K562 (cell line): ENCODE data around the gene PABPC3. TPM values are rescaled to one million over a fixed set of nuclear protein-coding genes. Genes with fewer than 3 reads are reported as not detected.

ENCODE experiments used
- ATAC-seq: fragments of 200-7000 bp; cut with Tn5 transposase; 3 replicates; pipeline ENCODE4 v1.9.1; 2020; ENCODE audit warnings: moderate library complexity
- BruUV-seq: library from RNA; stranded (reverse); fragments of 400-500 nt; replicated peaks from 2 replicates; lab custom pipeline; 2021; lab: Mats Ljungman, UMichigan
- CTCF ChIA-PET: fragments of 300-600 bp; formaldehyde crosslinking; extraction: SDS; loops from one replicate; lab custom pipeline; 2021; ENCODE audit warnings: low intra/inter-chr PET ratio; lab: Yijun Ruan, JAX
- POLR2A ChIA-PET: fragments of 300-600, 350-650 bp; sonication (Branson Sonifier 250); formaldehyde crosslinking; extraction: SDS; loops from one replicate; lab custom pipeline; 2021; ENCODE audit warnings: antibody characterized with exemption, inconsistent platforms; lab: Yijun Ruan, JAX
- DNase-seq, 4 experiments: peaks; one replicate each; pipeline versions ENCODE4 v3.0.0 to v3.0.0-alpha.2; 2011 to 2018; ENCODE audit warnings: low spot score in 3 of 4, mixed read lengths in 3 of 4; ENCODE audit errors: extremely low read depth in 1 of 4
- FAIRE-seq: peaks from 2 replicates; lab custom pipeline; 2011; peaks lifted over from hg19 to GRCh38; lab: Jason Lieb, UNC
- H2AFZ ChIP-seq: 2 replicates; pipeline ENCODE4 v1.6.0; 2011; ENCODE audit warnings: low read depth, low read length, control low read depth, inconsistent platforms
- H3K27ac ChIP-seq: fragments of 200-600 bp; 3 replicates; pipeline ENCODE4 v1.8.0; 2011; ENCODE audit warnings: low read depth, mild to moderate bottlenecking, control low read depth, inconsistent platforms, low read length, moderate library complexity, mixed read lengths; ENCODE audit errors: extremely low read depth
- H3K27me3 ChIP-seq, 2 experiments: fragments of 300-600 bp in 1 of 2; 2 replicates in 1 of 2; 3 replicates in 1 of 2; pipeline versions ENCODE4 v1.6.0 to v1.8.0; 2011; ENCODE audit warnings: inconsistent platforms in 2 of 2, low read length in 2 of 2, mild to moderate bottlenecking in 1 of 2, mixed read lengths in 1 of 2, moderate library complexity in 1 of 2; ENCODE audit not compliant: control insufficient read depth in 2 of 2, insufficient read depth in 2 of 2
- H3K36me3 ChIP-seq: fragments of 300-600 bp; 3 replicates; pipeline ENCODE4 v1.8.0; 2011; ENCODE audit warnings: mild to moderate bottlenecking, low read length, inconsistent platforms; ENCODE audit not compliant: control insufficient read depth, insufficient read depth
- H3K4me1 ChIP-seq, 2 experiments: fragments of 200-600 bp in 1 of 2; replicated peaks in 1 of 2; 2 replicates in 1 of 2; 3 replicates in 1 of 2; pipeline versions ENCODE4 v1.5.1 to v1.8.0; 2011; ENCODE audit warnings: inconsistent platforms in 2 of 2, low read length in 2 of 2, mild to moderate bottlenecking in 1 of 2, mixed read lengths in 1 of 2, moderate library complexity in 1 of 2; ENCODE audit not compliant: control insufficient read depth in 2 of 2, insufficient read depth in 2 of 2
- H3K4me2 ChIP-seq: 2 replicates; pipeline ENCODE4 v1.6.1; 2011; ENCODE audit warnings: low read length, control low read depth, inconsistent platforms, mixed read lengths; ENCODE audit not compliant: insufficient read depth
- H3K4me3 ChIP-seq: fragments of 200-600 bp; sonication (generic), shearing (Covaris generic); 2 replicates; pipeline ENCODE4 v1.5.1; 2016; ENCODE audit warnings: control low read depth, inconsistent platforms
- H3K79me2 ChIP-seq: fragments of 200-600 bp; 3 replicates; pipeline ENCODE4 v1.8.0; 2011; ENCODE audit warnings: low read length, inconsistent platforms; ENCODE audit not compliant: control insufficient read depth, insufficient read depth
- H3K9ac ChIP-seq, 2 experiments: 2 replicates each; pipeline versions ENCODE4 v1.6.0 to v1.6.1; 2011; ENCODE audit warnings: low read depth in 2 of 2, low read length in 2 of 2, control low read depth in 1 of 2, inconsistent platforms in 1 of 2, mild to moderate bottlenecking in 1 of 2, mixed read lengths in 1 of 2; ENCODE audit not compliant: insufficient read depth in 1 of 2
- H3K9me1 ChIP-seq: one replicate; pipeline ENCODE4 v1.6.0; 2011; ENCODE audit warnings: inconsistent platforms, mild to moderate bottlenecking, low read length, moderate library complexity; ENCODE audit not compliant: control insufficient read depth, insufficient read depth
- H3K9me3 ChIP-seq: replicated peaks from 2 replicates; pipeline ENCODE4 v1.5.1; 2011; ENCODE audit warnings: low read depth, low read length, inconsistent platforms; ENCODE audit not compliant: control insufficient read depth, insufficient read depth
- H4K20me1 ChIP-seq: replicated peaks from 2 replicates; pipeline ENCODE4 v1.6.1; 2011; ENCODE audit warnings: low read length, inconsistent platforms, mixed read lengths; ENCODE audit not compliant: control insufficient read depth, insufficient read depth
- BDP1 ChIP-seq: IDR thresholded peaks from 3 replicates; pipeline ENCODE4 v1.6.1; 2011; ENCODE audit not compliant: insufficient read length, insufficient read depth
- HMG20B ChIP-seq: fragments of 250-450 bp; sonication (Bioruptor Pico); IDR thresholded peaks from 2 replicates; pipeline ENCODE4 v1.5.0; 2021; ENCODE audit warnings: mild to moderate bottlenecking
- MEF2D ChIP-seq: conservative IDR thresholded peaks from 2 replicates; pipeline ENCODE4 v1.6.1; 2016; ENCODE audit warnings: low read depth, missing genetic modification characterization, missing compliant biosample characterization
- PHF20 ChIP-seq: fragments of 450-650 bp; IDR thresholded peaks from 2 replicates; pipeline ENCODE4 v1.6.1; 2018; ENCODE audit not compliant: partially characterized antibody
- ZKSCAN8 ChIP-seq: fragments of 200-800 bp; sonication (Bioruptor generic); IDR thresholded peaks from 2 replicates; pipeline ENCODE4 v1.6.1; 2016; ENCODE audit warnings: missing genetic modification characterization, missing compliant biosample characterization
- ZNF436 ChIP-seq: fragments of 250-450, 450-650 bp; sonication (Bioruptor Pico); formaldehyde crosslinking; IDR thresholded peaks from 2 replicates; pipeline ENCODE4 v1.7.0; 2020; ENCODE audit warnings: mild to moderate bottlenecking
- ZNF717 ChIP-seq: fragments of 250-450 bp; sonication (Bioruptor Pico); IDR thresholded peaks from 2 replicates; pipeline ENCODE4 v1.5.0; 2021
- WGBS: fragments of 100-300 bp; shearing (Covaris generic); methylation state at CpG from one replicate; pipeline ENCODE4 v1.1.6; 2016; ENCODE audit warnings: low coverage, mixed read lengths; ENCODE audit not compliant: insufficient coverage; ENCODE audit errors: missing lambda C conversion rate; 5-methylcytosine and 5-hydroxymethylcytosine counted together
- in situ Hi-C: fragments of 300-500 bp; cut with MboI; formaldehyde crosslinking; loops from 4 replicates; pipeline ENCODE4 v1.15.0; 2018; ENCODE audit warnings: inconsistent platforms, mixed read lengths
- intact Hi-C: fragments of 100-400 bp; cut with micrococcal nuclease; formaldehyde crosslinking; loops from 2 replicates; pipeline ENCODE4 v1.14.2; 2022
- polyA plus RNA-seq, 8 experiments: library from polyadenylated mRNA; depleted of rRNA in 4 of 8; stranded (reverse) in 5 of 8; unstranded in 3 of 8; fragments of >200 nt; fragmentation: Nextera tagmentation in 2 of 8; fragmentation: Illumina TruSeq in 1 of 8; extraction: Ambion mirVana in 2 of 8; extraction: Trizol in 1 of 8; gene quantifications; 2 replicates each; pipeline versions ENCODE4 v1.2.1 to v1.2.3, GENCODE V29; 2011 to 2014; ENCODE audit warnings: inconsistent platforms in 1 of 8, missing spikeins in 1 of 8
- total RNA-seq, 7 experiments: library from RNA; depleted of rRNA in 6 of 7; stranded (reverse); fragments of >200 nt in 6 of 7; fragmentation: Illumina TruSeq in 2 of 7; extraction: Trizol in 2 of 7; gene quantifications; 2 replicates each; pipeline versions ENCODE4 v1.2.1 to v1.2.3, GENCODE V29; 2011 to 2021; ENCODE audit warnings: low replicate concordance in 1 of 7
- TF ChIP-seq, protein P1 (sequence below), 2 experiments: fragments of 450-650 bp in 1 of 2; sonication (generic) in 1 of 2; formaldehyde crosslinking; conservative IDR thresholded peaks; 2 replicates each; pipeline versions ENCODE4 v1.4.0 to v1.8.1; 2020 to 2022; ENCODE audit warnings: mild to moderate bottlenecking in 1 of 2, missing genetic modification reagents in 1 of 2
- TF ChIP-seq, protein P2 (sequence below): sonication (generic); formaldehyde crosslinking; IDR thresholded peaks from 2 replicates; pipeline ENCODE4 v1.4.0; 2020; ENCODE audit warnings: mild to moderate bottlenecking, missing genetic modification reagents
- TF ChIP-seq, protein P3 (sequence below): fragments of 450-650 bp; IDR thresholded peaks from 2 replicates; pipeline ENCODE4 v1.6.1; 2016; ENCODE audit warnings: mild to moderate bottlenecking

Gene PABPC3
- total and polyA plus RNA-seq, 9 of the 15 experiments (the other 6 are each of a cell fraction or from before 2014, with no cell fraction given): 0.05 to 0.80 (median 0.25) TPM

DNA sequence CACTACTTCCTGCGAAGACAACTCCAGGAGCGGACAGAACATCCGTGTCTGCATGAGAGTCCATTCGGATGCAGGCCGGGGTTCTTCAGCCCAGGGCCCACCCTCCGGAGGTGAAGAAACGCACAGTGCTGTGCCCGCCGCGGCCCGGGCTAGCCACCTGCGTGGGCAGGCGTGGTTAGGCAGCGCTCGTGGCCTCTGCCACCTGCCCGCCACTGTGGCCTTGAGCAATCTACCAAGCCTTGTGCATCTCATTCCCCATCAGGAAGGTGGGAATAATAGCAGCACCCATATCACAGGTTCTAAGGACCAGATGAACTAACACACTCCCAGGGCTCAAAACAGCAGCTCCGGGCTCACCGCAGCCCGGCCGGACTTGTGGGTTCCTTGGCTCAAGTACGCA lies 26.7 kb upstream of the PABPC3 start:
- H3K9me1 ChIP-seq: no peaks in the 10 kb centered on the region
- BruUV-seq: no TSS peak
- H4K20me1 ChIP-seq: no peaks in the 10 kb centered on the region
- no peaks in the 10 kb centered on the region for H3K36me3 ChIP-seq
- TF ChIP-seq HMG20B (CRISPR knock-in tag) (no peak), ZKSCAN8 (CRISPR knock-in tag) (no peak), ZNF717 (no peak), PHF20 (no peak), BDP1 (no peak), ZNF436 (CRISPR knock-in tag) (no peak), MEF2D (tag) (no peak)
- TF ChIP-seq, protein P1, sequence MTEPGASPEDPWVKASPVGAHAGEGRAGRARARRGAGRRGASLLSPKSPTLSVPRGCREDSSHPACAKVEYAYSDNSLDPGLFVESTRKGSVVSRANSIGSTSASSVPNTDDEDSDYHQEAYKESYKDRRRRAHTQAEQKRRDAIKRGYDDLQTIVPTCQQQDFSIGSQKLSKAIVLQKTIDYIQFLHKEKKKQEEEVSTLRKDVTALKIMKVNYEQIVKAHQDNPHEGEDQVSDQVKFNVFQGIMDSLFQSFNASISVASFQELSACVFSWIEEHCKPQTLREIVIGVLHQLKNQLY (CRISPR knock-in tag; conservative IDR thresholded peaks at IDR 0.05): no peak
- TF ChIP-seq, protein P2, sequence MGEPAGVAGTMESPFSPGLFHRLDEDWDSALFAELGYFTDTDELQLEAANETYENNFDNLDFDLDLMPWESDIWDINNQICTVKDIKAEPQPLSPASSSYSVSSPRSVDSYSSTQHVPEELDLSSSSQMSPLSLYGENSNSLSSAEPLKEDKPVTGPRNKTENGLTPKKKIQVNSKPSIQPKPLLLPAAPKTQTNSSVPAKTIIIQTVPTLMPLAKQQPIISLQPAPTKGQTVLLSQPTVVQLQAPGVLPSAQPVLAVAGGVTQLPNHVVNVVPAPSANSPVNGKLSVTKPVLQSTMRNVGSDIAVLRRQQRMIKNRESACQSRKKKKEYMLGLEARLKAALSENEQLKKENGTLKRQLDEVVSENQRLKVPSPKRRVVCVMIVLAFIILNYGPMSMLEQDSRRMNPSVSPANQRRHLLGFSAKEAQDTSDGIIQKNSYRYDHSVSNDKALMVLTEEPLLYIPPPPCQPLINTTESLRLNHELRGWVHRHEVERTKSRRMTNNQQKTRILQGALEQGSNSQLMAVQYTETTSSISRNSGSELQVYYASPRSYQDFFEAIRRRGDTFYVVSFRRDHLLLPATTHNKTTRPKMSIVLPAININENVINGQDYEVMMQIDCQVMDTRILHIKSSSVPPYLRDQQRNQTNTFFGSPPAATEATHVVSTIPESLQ (CRISPR knock-in tag): no peak
- TF ChIP-seq, protein P3, sequence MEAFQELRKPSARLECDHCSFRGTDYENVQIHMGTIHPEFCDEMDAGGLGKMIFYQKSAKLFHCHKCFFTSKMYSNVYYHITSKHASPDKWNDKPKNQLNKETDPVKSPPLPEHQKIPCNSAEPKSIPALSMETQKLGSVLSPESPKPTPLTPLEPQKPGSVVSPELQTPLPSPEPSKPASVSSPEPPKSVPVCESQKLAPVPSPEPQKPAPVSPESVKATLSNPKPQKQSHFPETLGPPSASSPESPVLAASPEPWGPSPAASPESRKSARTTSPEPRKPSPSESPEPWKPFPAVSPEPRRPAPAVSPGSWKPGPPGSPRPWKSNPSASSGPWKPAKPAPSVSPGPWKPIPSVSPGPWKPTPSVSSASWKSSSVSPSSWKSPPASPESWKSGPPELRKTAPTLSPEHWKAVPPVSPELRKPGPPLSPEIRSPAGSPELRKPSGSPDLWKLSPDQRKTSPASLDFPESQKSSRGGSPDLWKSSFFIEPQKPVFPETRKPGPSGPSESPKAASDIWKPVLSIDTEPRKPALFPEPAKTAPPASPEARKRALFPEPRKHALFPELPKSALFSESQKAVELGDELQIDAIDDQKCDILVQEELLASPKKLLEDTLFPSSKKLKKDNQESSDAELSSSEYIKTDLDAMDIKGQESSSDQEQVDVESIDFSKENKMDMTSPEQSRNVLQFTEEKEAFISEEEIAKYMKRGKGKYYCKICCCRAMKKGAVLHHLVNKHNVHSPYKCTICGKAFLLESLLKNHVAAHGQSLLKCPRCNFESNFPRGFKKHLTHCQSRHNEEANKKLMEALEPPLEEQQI: no peak
- intact Hi-C loops: loop anchor here (10.0 kb wide), 1 partner anchor 46 kb away; no protein-coding TSS in a partner anchor
- H3K27me3 ChIP-seq: peaks cover 5 to 27% of the 10 kb centered on the region in 2 experiments; a peak in 3 of 5 replicates
- no peak overlapping the region for H2AFZ ChIP-seq
- DNase-seq (no peak), ATAC-seq (no peak), FAIRE-seq (no peak)
- no peak overlapping the region for H3K4me3 ChIP-seq
- in situ Hi-C loops: no loop called here
- 0 out of 2 replicates have a peak overlapping the region, but pooled peaks have one; percentile 18 for H3K4me2 ChIP-seq
- POLR2A ChIA-PET: no interaction called here
- H3K27ac ChIP-seq: no peak overlapping the region
- CTCF ChIA-PET: no interaction called here
- no peaks in the 10 kb centered on the region for H3K9me3 ChIP-seq
- peaks cover 0 to 12% of the 10 kb centered on the region in 2 experiments; a peak in 3 of 5 replicates for H3K4me1 ChIP-seq
- no peak overlapping the region for H3K9ac ChIP-seq
- no peaks in the 10 kb centered on the region for H3K79me2 ChIP-seq
- WGBS: 25% methylated on average over 9 of the region's 21 CpGs
